IMR-90 (cell line): Measurements from ENCODE around the gene ENPP7. TPM values are rescaled to one million over a fixed set of nuclear protein-coding genes. Genes with fewer than 3 reads are reported as not detected.

Experiments
- ATAC-seq: fragments of 200-7000 bp; cut with Tn5 transposase; 2 replicates; pipeline ENCODE4 v1.9.1; 2020; ENCODE audit warnings: low read depth, mild to moderate bottlenecking, moderate library complexity
- BruUV-seq: library from RNA; stranded (reverse); fragments of 400-500 nt; replicated peaks from 2 replicates; lab custom pipeline; 2021; lab: Mats Ljungman, UMichigan
- CTCF ChIA-PET: fragments of 300-600 bp; formaldehyde crosslinking; extraction: SDS; loops from one replicate; lab custom pipeline; 2021; ENCODE audit warnings: antibody characterized with exemption; lab: Yijun Ruan, JAX
- POLR2A ChIA-PET: fragments of 300-600 bp; sonication (Branson Sonifier 250); formaldehyde crosslinking; loops from one replicate; lab custom pipeline; 2022; ENCODE audit warnings: antibody characterized with exemption; ENCODE audit not compliant: unreplicated experiment; lab: Charles Lee
- DNase-seq: peaks from one replicate; pipeline ENCODE4 v3.0.0; 2013
- H2AFZ ChIP-seq: replicated peaks from 2 replicates; pipeline ENCODE3; 2013; ENCODE audit warnings: low read length, mild to moderate bottlenecking; ENCODE audit not compliant: poor library complexity
- H2AK5ac ChIP-seq: 2 replicates; pipeline ENCODE4 v1.6.1; 2013; ENCODE audit warnings: low read depth, low read length, inconsistent platforms
- H2AK9ac ChIP-seq: replicated peaks from 2 replicates; pipeline ENCODE3; 2013; ENCODE audit warnings: mild to moderate bottlenecking, low read depth, low read length, moderate library complexity; ENCODE audit not compliant: poor library complexity
- H2BK120ac ChIP-seq: 2 replicates; pipeline ENCODE4 v1.6.1; 2013; ENCODE audit warnings: low read depth, low read length, inconsistent platforms
- H2BK15ac ChIP-seq: 3 replicates; pipeline ENCODE4 v1.6.1; 2013; ENCODE audit warnings: low read depth, low read length, inconsistent platforms
- H2BK20ac ChIP-seq: 2 replicates; pipeline ENCODE4 v1.6.1; 2013; ENCODE audit warnings: low read depth, mild to moderate bottlenecking, inconsistent platforms, low read length, moderate library complexity
- H2BK5ac ChIP-seq: 2 replicates; pipeline ENCODE4 v1.6.1; 2013; ENCODE audit warnings: mild to moderate bottlenecking, low read depth, low read length, inconsistent platforms; ENCODE audit not compliant: poor library complexity, severe bottlenecking
- H3K14ac ChIP-seq: replicated peaks from 2 replicates; pipeline ENCODE4 v1.6.1; 2013; ENCODE audit warnings: low read depth, low read length, inconsistent platforms
- H3K18ac ChIP-seq: 2 replicates; pipeline ENCODE4 v1.6.1; 2013; ENCODE audit warnings: low read depth, low read length, control low read depth
- H3K23ac ChIP-seq: 2 replicates; pipeline ENCODE4 v1.6.1; 2013; ENCODE audit warnings: low read depth, low read length, inconsistent platforms
- H3K27ac ChIP-seq: 2 replicates; pipeline ENCODE4 v1.5.1; 2013; ENCODE audit warnings: mild to moderate bottlenecking, control low read depth, low read length; ENCODE audit not compliant: insufficient read depth
- H3K27me3 ChIP-seq: 2 replicates; pipeline ENCODE4 v1.6.1; 2013; ENCODE audit warnings: low read length; ENCODE audit not compliant: control insufficient read depth, insufficient read depth
- H3K36me3 ChIP-seq: 2 replicates; pipeline ENCODE4 v1.6.1; 2013; ENCODE audit warnings: low read length, mixed read lengths; ENCODE audit not compliant: control insufficient read depth, insufficient read depth
- H3K4ac ChIP-seq: 2 replicates; pipeline ENCODE4 v1.6.1; 2013; ENCODE audit warnings: low read depth, low read length, inconsistent platforms
- H3K4me1 ChIP-seq: 2 replicates; pipeline ENCODE4 v1.6.1; 2013; ENCODE audit warnings: low read length, mixed read lengths; ENCODE audit not compliant: control insufficient read depth, insufficient read depth
- H3K4me2 ChIP-seq: 2 replicates; pipeline ENCODE4 v1.6.1; 2013; ENCODE audit warnings: low read depth, mild to moderate bottlenecking, control low read depth, low read length, moderate library complexity
- H3K4me3 ChIP-seq: 2 replicates; pipeline ENCODE4 v1.5.1; 2013; ENCODE audit warnings: low read depth, mild to moderate bottlenecking, control low read depth, low read length, moderate library complexity; ENCODE audit not compliant: insufficient read depth
- H3K56ac ChIP-seq: 2 replicates; pipeline ENCODE4 v1.6.1; 2013; ENCODE audit warnings: low read length, inconsistent platforms; ENCODE audit not compliant: insufficient read depth; ENCODE audit errors: extremely low read depth
- H3K79me1 ChIP-seq, 2 experiments: 2 replicates each; pipeline ENCODE4 v1.6.1; 2013; ENCODE audit warnings: low read length in 2 of 2, inconsistent platforms in 1 of 2, low read depth in 1 of 2
- H3K9ac ChIP-seq: 2 replicates; pipeline ENCODE4 v1.6.1; 2013; ENCODE audit warnings: low read depth, low read length, control low read depth
- H3K9me1 ChIP-seq: 2 replicates; pipeline ENCODE4 v1.6.1; 2013; ENCODE audit warnings: low read length, inconsistent platforms; ENCODE audit not compliant: insufficient read depth
- H3K9me3 ChIP-seq: 2 replicates; pipeline ENCODE4 v1.6.1; 2013; ENCODE audit warnings: low read length; ENCODE audit not compliant: control insufficient read depth, insufficient read depth
- H4K20me1 ChIP-seq: 2 replicates; pipeline ENCODE4 v1.6.1; 2013; ENCODE audit warnings: low read length, inconsistent platforms; ENCODE audit not compliant: insufficient read depth
- H4K5ac ChIP-seq: 2 replicates; pipeline ENCODE4 v1.6.1; 2013; ENCODE audit warnings: mild to moderate bottlenecking, low read depth, low read length, control low read depth
- H4K8ac ChIP-seq, 2 experiments: 2 replicates each; pipeline ENCODE4 v1.6.1; 2013; ENCODE audit warnings: low read depth in 2 of 2, low read length in 2 of 2, control low read depth in 1 of 2, inconsistent platforms in 1 of 2
- H4K91ac ChIP-seq: 2 replicates; pipeline ENCODE4 v1.6.1; 2013; ENCODE audit warnings: low read depth, low read length, inconsistent platforms; ENCODE audit not compliant: insufficient read depth
- CEBPB ChIP-seq: IDR thresholded peaks from 2 replicates; pipeline ENCODE4 v1.6.1; 2012; ENCODE audit warnings: low read depth, low read length, improper control_type of control experiment
- FOS ChIP-seq: fragments of 150-350 bp; IDR thresholded peaks from 2 replicates; pipeline ENCODE4 v1.6.1; 2016; ENCODE audit warnings: low read depth, low read length
- MXI1 ChIP-seq: IDR thresholded peaks from 2 replicates; pipeline ENCODE4 v1.6.1; 2012; ENCODE audit warnings: low read depth, mild to moderate bottlenecking, low read length, moderate library complexity, borderline replicate concordance
- NFE2L2 ChIP-seq: fragments of 150-350 bp; IDR thresholded peaks from 2 replicates; pipeline ENCODE4 v1.6.1; 2016; ENCODE audit warnings: low read depth, mild to moderate bottlenecking, low read length
- SMC3 ChIP-seq: fragments of 150-350 bp; IDR thresholded peaks from 2 replicates; pipeline ENCODE4 v1.6.1; 2016; ENCODE audit warnings: low read depth, mild to moderate bottlenecking, antibody characterized with exemption, low read length, moderate library complexity
- WGBS, 2 experiments: methylation state at CpG; one replicate each; pipeline versions ENCODE4 v1.1.5 to v1.1.7; 2013; ENCODE audit warnings: missing lambda C conversion rate in 2 of 2; ENCODE audit not compliant: insufficient read length in 1 of 2; ENCODE audit errors: extremely low coverage in 2 of 2; 5-methylcytosine and 5-hydroxymethylcytosine counted together
- dilution Hi-C: fragments of 300-500 bp; cut with HindIII; formaldehyde crosslinking; loops from one replicate; pipeline ENCODE4 v1.14.3; 2018; ENCODE audit warnings: low sequenced_read_pairs; ENCODE audit not compliant: unreplicated experiment
- in situ Hi-C: fragments of 300-500 bp; cut with MboI; formaldehyde crosslinking; loops from 3 replicates; pipeline ENCODE4 v1.14.3; 2019; ENCODE audit warnings: low sequenced_read_pairs, inconsistent platforms, mixed read lengths
- intact Hi-C: fragments of 100-400 bp; cut with micrococcal nuclease; formaldehyde crosslinking; loops from 2 replicates; pipeline ENCODE4 v1.10.0; 2022
- polyA plus RNA-seq, 3 experiments: library from polyadenylated mRNA; depleted of rRNA; stranded (reverse); fragments of >200 nt; gene quantifications; 2 replicates each; pipeline ENCODE4 v1.2.3, GENCODE V29; 2012; ENCODE audit warnings: low replicate concordance in 1 of 3
- total RNA-seq: library from RNA; depleted of rRNA; stranded (reverse); fragments of >200 nt; gene quantifications from 2 replicates; pipeline ENCODE4 v1.2.3, GENCODE V29; 2012
- TF ChIP-seq, protein P1 (sequence below): fragments of 150-350 bp; IDR thresholded peaks from 2 replicates; pipeline ENCODE4 v1.6.1; 2016; ENCODE audit warnings: low read depth, mild to moderate bottlenecking, low read length, moderate library complexity, borderline replicate concordance
- TF ChIP-seq, protein P2 (sequence below): fragments of 150-350 bp; IDR thresholded peaks from 2 replicates; pipeline ENCODE4 v1.6.1; 2017; ENCODE audit warnings: mild to moderate bottlenecking, antibody characterized with exemption, low read length, low read depth

ENPP7 gene
- total and polyA plus RNA-seq, 2 of the 4 experiments (the other 2 are of a cell fraction): not detected

DNA sequence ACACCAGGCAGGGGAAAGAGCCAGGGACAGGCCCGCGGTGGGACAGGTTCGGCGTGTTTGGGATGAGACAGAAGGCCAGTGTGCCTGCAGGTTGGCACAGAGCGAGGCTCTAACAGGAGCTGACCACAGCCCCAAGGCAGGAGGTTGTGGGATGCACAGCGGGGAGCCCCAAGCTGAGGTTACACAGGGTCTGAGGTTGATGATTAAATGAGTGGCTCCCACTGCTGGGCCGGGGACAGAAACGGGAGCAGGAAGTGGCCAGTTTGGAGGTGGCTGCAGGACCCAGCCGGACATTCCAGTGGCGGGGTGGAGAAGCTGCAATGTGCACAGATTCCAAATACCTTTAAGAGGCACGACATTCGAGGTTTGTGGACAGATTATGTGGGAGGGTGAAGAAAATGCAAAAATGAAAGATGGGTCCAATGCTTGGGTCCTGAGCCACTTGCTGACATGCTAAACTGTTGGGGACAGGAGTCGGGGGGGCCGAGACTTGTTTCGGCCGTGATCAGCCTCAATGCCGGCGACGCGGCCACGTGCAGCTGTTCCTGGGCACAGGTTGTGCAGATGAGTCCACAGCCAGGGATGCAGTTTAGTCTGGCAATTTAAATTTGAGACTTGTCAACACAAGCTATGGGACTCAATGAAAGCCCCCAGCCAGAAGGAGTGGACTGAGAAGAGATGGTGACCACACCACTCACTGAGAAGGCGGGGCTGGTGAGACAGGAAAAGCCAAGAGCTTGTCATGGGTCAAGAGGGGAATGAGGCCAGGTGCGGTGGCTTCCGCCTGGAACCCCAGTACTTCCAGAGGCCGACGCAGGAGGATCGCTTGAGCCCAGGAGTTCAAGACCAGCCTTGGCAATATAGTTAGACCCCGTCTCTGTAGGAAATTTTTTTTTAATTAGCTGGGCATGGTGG is 8.7 kb downstream of the ENPP7 start:
- H3K27ac ChIP-seq: no peak overlapping the region
- ChIA-PET CTCF (no interaction called here), POLR2A (no interaction called here)
- H2AK9ac ChIP-seq: peak overlapping the region; percentile 61
- ATAC-seq: no peak
- in situ Hi-C loops (no loop called here), dilution Hi-C loops (no loop called here), intact Hi-C loops (no loop called here)
- no peak overlapping the region for H3K14ac ChIP-seq
- no peak overlapping the region for H4K8ac ChIP-seq
- H2BK15ac ChIP-seq: no peak overlapping the region
- no peak overlapping the region for H3K23ac ChIP-seq
- H3K4me2 ChIP-seq: no peak overlapping the region
- H4K91ac ChIP-seq: no peak overlapping the region
- H2BK20ac ChIP-seq: no peak overlapping the region
- H3K27me3 ChIP-seq: peaks cover 65% of the 10 kb centered on the region
- no peak overlapping the region for H2BK120ac ChIP-seq
- H3K4me3 ChIP-seq: no peak overlapping the region
- WGBS, 2 experiments: 77% methylated on average over 16 of the region's 28 CpGs; no CpG with 5 or more reads in 1 of the 2 experiments
- no peaks in the 10 kb centered on the region for H3K4me1 ChIP-seq
- no peak overlapping the region for H3K56ac ChIP-seq
- no peak overlapping the region for H4K5ac ChIP-seq
- no TSS peak for BruUV-seq
- H2AK5ac ChIP-seq: no peak overlapping the region
- H3K9ac ChIP-seq: no peak overlapping the region
- H4K20me1 ChIP-seq: no peaks in the 10 kb centered on the region
- no peaks in the 10 kb centered on the region for H3K9me1 ChIP-seq
- no peaks in the 10 kb centered on the region for H3K9me3 ChIP-seq
- TF ChIP-seq MXI1: no peak
- no peak for TF ChIP-seq SMC3
- no peak for TF ChIP-seq CEBPB
- TF ChIP-seq, protein P1, sequence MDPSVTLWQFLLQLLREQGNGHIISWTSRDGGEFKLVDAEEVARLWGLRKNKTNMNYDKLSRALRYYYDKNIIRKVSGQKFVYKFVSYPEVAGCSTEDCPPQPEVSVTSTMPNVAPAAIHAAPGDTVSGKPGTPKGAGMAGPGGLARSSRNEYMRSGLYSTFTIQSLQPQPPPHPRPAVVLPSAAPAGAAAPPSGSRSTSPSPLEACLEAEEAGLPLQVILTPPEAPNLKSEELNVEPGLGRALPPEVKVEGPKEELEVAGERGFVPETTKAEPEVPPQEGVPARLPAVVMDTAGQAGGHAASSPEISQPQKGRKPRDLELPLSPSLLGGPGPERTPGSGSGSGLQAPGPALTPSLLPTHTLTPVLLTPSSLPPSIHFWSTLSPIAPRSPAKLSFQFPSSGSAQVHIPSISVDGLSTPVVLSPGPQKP: no peak
- TF ChIP-seq FOS: no peak
- TF ChIP-seq, protein P2, sequence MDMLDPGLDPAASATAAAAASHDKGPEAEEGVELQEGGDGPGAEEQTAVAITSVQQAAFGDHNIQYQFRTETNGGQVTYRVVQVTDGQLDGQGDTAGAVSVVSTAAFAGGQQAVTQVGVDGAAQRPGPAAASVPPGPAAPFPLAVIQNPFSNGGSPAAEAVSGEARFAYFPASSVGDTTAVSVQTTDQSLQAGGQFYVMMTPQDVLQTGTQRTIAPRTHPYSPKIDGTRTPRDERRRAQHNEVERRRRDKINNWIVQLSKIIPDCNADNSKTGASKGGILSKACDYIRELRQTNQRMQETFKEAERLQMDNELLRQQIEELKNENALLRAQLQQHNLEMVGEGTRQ: no peak
- TF ChIP-seq NFE2L2: no peak
- no peak overlapping the region for H2AFZ ChIP-seq
- no peaks in the 10 kb centered on the region for H3K36me3 ChIP-seq
- DNase-seq: no peak
- no peak overlapping the region for H2BK5ac ChIP-seq
- no peak overlapping the region for H3K18ac ChIP-seq
- H3K4ac ChIP-seq: no peak overlapping the region
- no peaks in the 10 kb centered on the region for H3K79me1 ChIP-seq
